Measurements from ENCODE around the gene DENND1B. TPM values are rescaled to one million over a fixed set of nuclear protein-coding genes. Genes with fewer than 3 reads are reported as not detected.
A peak's percentile ranks its signal among the peaks of the same experiment; 100 is the strongest.

Gene DENND1B
- total RNA-seq, 4 donors from 2014 or later = 10.1 to 14.4 (median 12.6) TPM

GRCh38 chr1:197778366-197778945, 3.2 kb upstream of the DENND1B start:
- H3K27ac ChIP-seq = no peak overlapping the region
- H3K4me1 ChIP-seq = peaks cover 42% of the 10 kb centered on the region
- 70% methylated on average over 4 of the region's 4 CpGs for WGBS
- no peak for DNase-seq (ENCODE audit: low spot score in 2 of 2)
- no peak overlapping the region for H3K4me3 ChIP-seq
- no peaks in the 10 kb centered on the region for H3K9me3 ChIP-seq
- no peaks in the 10 kb centered on the region for H3K36me3 ChIP-seq
- TF ChIP-seq POLR2A (IDR thresholded peaks at IDR 0.05) (no peak), CTCF (IDR thresholded peaks at IDR 0.05) (no peak), EP300 (IDR thresholded peaks at IDR 0.05) (no peak), POLR2AphosphoS5 (IDR thresholded peaks at IDR 0.05) (no peak)
- H3K27me3 ChIP-seq = no peaks in the 10 kb centered on the region

GRCh38 chr1:197776351-197777105, 1.2 kb upstream of the DENND1B start:
- no peaks in the 10 kb centered on the region for H3K9me3 ChIP-seq
- H3K4me3 ChIP-seq = no peak overlapping the region
- DNase-seq (ENCODE audit: low spot score in 2 of 2) = no peak
- H3K4me1 ChIP-seq = peaks cover 39% of the 10 kb centered on the region
- no peaks in the 10 kb centered on the region for H3K27me3 ChIP-seq
- TF ChIP-seq POLR2AphosphoS5 (IDR thresholded peaks at IDR 0.05) (no peak), POLR2A (IDR thresholded peaks at IDR 0.05) (no peak), EP300 (IDR thresholded peaks at IDR 0.05) (no peak), CTCF (IDR thresholded peaks at IDR 0.05) (no peak)
- 61% methylated on average over 3 of the region's 3 CpGs for WGBS
- H3K36me3 ChIP-seq = no peaks in the 10 kb centered on the region
- peak overlapping the region; percentile 94 for H3K27ac ChIP-seq

GRCh38 chr1:197774466-197775281, 606 bp downstream of the DENND1B start:
- Histone ChIP-seq H3K27ac (peak overlapping the region; percentile 94), H3K36me3 (no peaks in the 10 kb centered on the region), H3K4me1 (peaks cover 41% of the 10 kb centered on the region), H3K27me3 (no peaks in the 10 kb centered on the region), H3K9me3 (no peaks in the 10 kb centered on the region), H3K4me3 (peak overlapping the region; percentile 98)
- under 1% methylated on average over 24 of the region's 71 CpGs for WGBS
- peak; percentile 71 to 80 for DNase-seq (ENCODE audit: low spot score in 2 of 2)
- no peak for TF ChIP-seq EP300 (IDR thresholded peaks at IDR 0.05)
- no peak for TF ChIP-seq CTCF (IDR thresholded peaks at IDR 0.05)
- TF ChIP-seq POLR2AphosphoS5 (IDR thresholded peaks at IDR 0.05) = no peak
- no peak for TF ChIP-seq POLR2A (IDR thresholded peaks at IDR 0.05)

GRCh38 chr1:197773856-197774255, 1.4 kb downstream of the DENND1B start:
- peak overlapping the region; percentile 98 for H3K4me3 ChIP-seq
- no peaks in the 10 kb centered on the region for H3K27me3 ChIP-seq
- WGBS = 33% methylated on average over 2 of the region's 2 CpGs
- DNase-seq (ENCODE audit: low spot score in 2 of 2) = no peak
- no peaks in the 10 kb centered on the region for H3K36me3 ChIP-seq
- TF ChIP-seq POLR2AphosphoS5 (IDR thresholded peaks at IDR 0.05) (no peak), EP300 (IDR thresholded peaks at IDR 0.05) (no peak), CTCF (IDR thresholded peaks at IDR 0.05) (no peak), POLR2A (IDR thresholded peaks at IDR 0.05) (no peak)
- H3K4me1 ChIP-seq = peaks cover 42% of the 10 kb centered on the region
- H3K9me3 ChIP-seq = no peaks in the 10 kb centered on the region
- H3K27ac ChIP-seq = no peak overlapping the region
